Fibroblast of villous mesenchyme (primary cell): ENCODE results near the gene MPRIP. TPM values are rescaled to one million over a fixed set of nuclear protein-coding genes. Genes with fewer than 3 reads are reported as not detected.
"Not testable (repeated sequence)": the region's sequence is repeated elsewhere in the genome, so short reads cannot be mapped to it uniquely, and the experiment has no call there.

Experiments
- DNase-seq: peaks from one replicate; pipeline ENCODE4 v3.0.0-alpha.2; 2010; ENCODE audit warnings: low read depth
- H3K4me3 ChIP-seq: 2 replicates; pipeline ENCODE4 v1.5.1; 2011; ENCODE audit warnings: low read depth, mild to moderate bottlenecking, low read length
- CTCF ChIP-seq: IDR thresholded peaks from 2 replicates; pipeline ENCODE4 v1.5.1; 2012; ENCODE audit warnings: low read depth, mild to moderate bottlenecking, low read length; ENCODE audit not compliant: insufficient read depth
- total RNA-seq: library from RNA; depleted of rRNA; stranded (reverse); fragments of >200 nt; gene quantifications from 2 replicates; pipeline ENCODE4 v1.2.3, GENCODE V29; 2012

Gene MPRIP
- total RNA-seq, 1 donor: 178 TPM

GRCh38 chr17:17180141-17180603 is 137.9 kb downstream of the MPRIP start:
- TF ChIP-seq CTCF: no peak
- no peak overlapping the region for H3K4me3 ChIP-seq
- DNase-seq: no peak

GRCh38 chr17:17180741-17181525 is 138.7 kb downstream of the MPRIP start:
- H3K4me3 ChIP-seq: no peak overlapping the region
- DNase-seq: no peak
- TF ChIP-seq CTCF: no peak

- no peak for DNase-seq
- no peak overlapping the region for H3K4me3 ChIP-seq
- no peak for TF ChIP-seq CTCF
Measured at GRCh38 chr17:17181666-17182597, 139.7 kb downstream of the MPRIP start.

GRCh38 chr17:17182598-17183136 is 140.4 kb downstream of the MPRIP start:
- DNase-seq: no peak
- no peak overlapping the region for H3K4me3 ChIP-seq
- no peak for TF ChIP-seq CTCF

- H3K4me3 ChIP-seq: no peak overlapping the region
- no peak for DNase-seq
- TF ChIP-seq CTCF: no peak
Measured at GRCh38 chr17:17183744-17184143, 141.5 kb downstream of the MPRIP start.

GRCh38 chr17:17184985-17185757 is 142.9 kb downstream of the MPRIP start:
- H3K4me3 ChIP-seq, DNase-seq: not testable (repeated sequence)
